ENCODE measurements around the gene ABCC4.

Gene ABCC4

GRCh38 chr13:94978516-94978915, 322.7 kb downstream of the ABCC4 start:
- DNase-seq: no peak

- DNase-seq: no peak
Observed at GRCh38 chr13:94974015-94974951, 327.0 kb downstream of the ABCC4 start.

DNA sequence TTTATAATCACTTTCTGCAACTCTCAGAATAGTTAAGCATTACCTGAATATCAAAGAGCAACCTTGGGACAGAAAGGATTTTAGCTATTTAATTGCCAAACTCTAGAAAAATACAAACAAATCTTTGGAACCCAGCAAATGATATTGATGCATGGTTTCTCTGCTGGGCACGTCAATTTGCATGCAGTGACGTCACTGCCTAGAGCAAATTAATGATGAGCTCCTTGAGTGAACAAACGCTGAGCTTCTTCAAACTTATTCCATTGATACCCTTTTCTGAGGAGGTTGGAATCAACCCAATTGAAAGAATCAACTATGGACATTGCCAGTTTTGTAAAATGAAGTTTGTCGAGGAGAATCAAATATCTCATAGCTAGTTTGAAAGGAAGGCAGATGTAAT, 329.0 kb downstream of the ABCC4 start:
- DNase-seq: no peak

Measured in stimulated activated naive CD4-positive, alpha-beta T cell treated with Interleukin-2 at 50 U/mL for 16 hours (primary cell).